ENCODE measurements around the gene LDHB.
"Not testable (repeated sequence)": the region's sequence is repeated elsewhere in the genome, so short reads cannot be mapped to it uniquely, and the experiment has no call there.

LDHB gene

DNA sequence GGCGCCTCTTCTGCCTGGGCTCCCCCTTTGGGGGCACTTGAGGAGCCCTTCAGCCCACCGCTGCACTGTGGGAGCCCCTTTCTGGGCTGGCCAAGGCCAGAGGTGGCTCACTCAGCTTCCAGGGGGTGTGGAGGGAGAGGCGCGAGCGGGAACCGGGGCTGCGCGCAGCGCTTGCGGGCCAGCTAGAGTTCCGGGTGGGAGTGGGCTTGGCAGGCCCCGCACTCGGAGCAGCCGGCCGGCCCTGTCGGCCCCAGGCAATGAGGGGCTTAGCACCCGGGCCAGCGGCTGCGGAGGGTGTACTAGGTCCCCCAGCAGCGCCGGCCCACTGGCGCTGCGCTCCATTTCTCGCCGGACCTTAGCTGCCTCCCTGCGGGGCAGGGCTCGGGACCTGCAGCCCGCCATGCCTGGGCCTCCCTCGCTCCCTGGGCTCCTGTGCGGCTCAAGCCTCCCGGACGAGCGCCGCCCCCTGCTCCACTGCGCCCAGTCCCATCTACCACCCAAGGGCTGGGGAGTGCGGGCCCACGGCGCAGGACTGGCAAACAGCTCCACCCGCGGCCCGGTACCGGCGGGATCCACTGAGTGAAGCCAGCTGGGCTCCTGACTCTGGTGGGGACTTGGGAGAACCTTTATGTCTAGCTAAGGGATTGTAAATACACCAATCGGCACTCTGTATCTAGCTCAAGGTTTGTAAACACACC lies 3.9 kb upstream of the LDHB start:
- not testable (repeated sequence) for DNase-seq

DNA sequence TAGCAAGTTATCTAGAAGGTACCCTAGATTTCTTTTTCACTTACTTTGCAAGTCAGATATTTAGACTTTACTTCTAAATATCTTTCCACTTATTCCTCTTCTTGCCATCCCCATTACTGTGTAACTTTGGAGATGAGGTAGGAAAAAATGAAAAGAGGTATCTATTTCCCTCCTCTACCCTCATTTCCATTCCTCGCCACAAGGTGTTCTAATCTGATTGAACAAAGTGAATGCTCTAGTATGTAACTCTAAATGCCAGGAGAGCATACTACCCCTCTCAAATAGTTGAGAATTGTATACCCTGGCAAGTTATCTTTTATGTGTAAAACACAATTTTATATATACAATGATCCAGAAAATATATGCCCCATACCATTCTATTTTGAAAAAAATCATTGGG lies 1.7 kb upstream of the LDHB start:
- no peak for DNase-seq

- peak; percentile 45 for DNase-seq
Observed at GRCh38 chr12:21656905-21657325, 727 bp downstream of the LDHB start.

- DNase-seq = no peak
Observed at GRCh38 chr12:21655591-21655990, 2.1 kb downstream of the LDHB start.

- DNase-seq = no peak
Observed at GRCh38 chr12:21651821-21652220, 5.8 kb downstream of the LDHB start.

GRCh38 chr12:21650997-21651396 lies 6.6 kb downstream of the LDHB start:
- no peak for DNase-seq

GRCh38 chr12:21649034-21649433 lies 8.6 kb downstream of the LDHB start:
- no peak for DNase-seq

GRCh38 chr12:21648378-21648777 lies 9.3 kb downstream of the LDHB start:
- DNase-seq = no peak

GRCh38 chr12:21647179-21647578 lies 10.5 kb downstream of the LDHB start:
- no peak for DNase-seq

DNA sequence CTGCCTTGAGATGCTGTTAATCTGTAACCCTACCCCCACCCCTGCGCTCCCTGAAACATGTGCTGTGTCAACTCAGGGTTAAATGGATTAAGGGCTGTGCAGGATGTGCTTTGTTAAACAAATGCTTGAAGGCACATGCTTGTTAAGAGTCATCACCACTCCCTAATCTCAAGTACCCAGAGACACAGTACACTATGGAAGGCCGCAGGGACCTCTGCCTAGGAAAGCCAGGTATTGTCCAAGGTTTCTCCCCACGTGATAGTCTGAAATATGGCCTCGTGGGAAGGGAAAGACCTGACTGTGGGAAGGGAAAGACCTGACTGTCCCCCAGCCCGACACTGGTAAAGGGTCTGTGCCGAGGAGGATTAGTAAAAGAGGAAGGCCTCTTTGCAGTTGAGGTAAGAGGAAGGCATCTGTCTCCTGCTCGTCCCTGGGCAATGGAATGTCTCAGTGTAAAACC lies 12.6 kb downstream of the LDHB start:
- DNase-seq = not testable (repeated sequence)

DNA sequence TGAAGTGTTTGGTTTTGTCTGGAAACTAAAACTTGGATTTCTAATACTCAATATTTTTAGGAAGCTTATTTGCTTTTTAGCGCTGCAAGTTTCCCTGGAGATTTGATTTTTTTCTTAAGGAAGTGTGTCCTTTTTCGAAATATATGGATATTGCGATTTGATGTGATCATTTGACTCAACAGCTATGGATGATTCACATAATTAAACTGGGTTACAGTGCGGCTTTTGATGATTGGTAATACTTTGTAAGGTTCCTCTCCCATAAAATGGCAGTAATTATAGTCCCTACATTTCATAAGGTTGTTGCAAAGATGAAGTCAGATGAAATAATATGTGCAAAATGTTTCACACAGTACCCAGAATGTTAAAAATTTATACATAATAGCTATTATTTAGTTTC lies 13.1 kb downstream of the LDHB start:
- DNase-seq = no peak

GRCh38 chr12:21643758-21644157 lies 13.9 kb downstream of the LDHB start:
- DNase-seq = no peak

DNA sequence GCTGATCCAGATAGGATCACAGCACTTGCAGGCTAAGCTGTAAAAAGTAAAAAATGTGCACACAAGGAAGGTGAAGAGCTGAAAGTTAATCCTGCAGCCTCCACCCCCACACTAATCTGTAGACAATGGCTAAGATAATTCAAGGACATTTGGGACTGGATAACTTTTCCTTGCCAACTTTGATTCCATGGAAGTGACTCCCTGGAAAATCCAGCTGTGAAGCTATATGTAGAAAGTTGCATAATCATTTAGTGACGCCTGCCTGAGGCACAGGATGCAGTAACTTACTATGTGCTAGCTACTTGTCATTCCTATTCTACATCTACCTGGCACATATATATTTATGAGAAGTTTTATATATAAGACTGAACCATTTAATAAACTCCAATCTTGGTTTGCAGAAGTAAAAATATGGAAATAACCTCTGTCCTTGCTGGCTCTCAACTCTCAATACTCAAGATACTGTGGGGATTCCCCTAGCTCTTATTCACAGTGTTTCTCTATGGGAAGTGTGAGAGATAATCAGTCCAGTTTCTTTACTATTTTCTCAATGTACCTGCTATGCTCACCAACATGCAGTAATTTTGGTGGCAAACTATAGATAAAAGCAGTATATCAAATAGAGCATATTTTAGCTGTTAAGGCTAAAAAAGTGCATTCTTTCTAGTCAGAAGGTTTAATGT lies 14.8 kb downstream of the LDHB start:
- DNase-seq = no peak

- DNase-seq = no peak
Observed at GRCh38 chr12:21638054-21638891, 19.4 kb downstream of the LDHB start.

GRCh38 chr12:21634245-21634644 lies 23.4 kb downstream of the LDHB start:
- no peak for DNase-seq

- DNase-seq = no peak
Observed at GRCh38 chr12:21631367-21631766, 26.3 kb downstream of the LDHB start.

DNA sequence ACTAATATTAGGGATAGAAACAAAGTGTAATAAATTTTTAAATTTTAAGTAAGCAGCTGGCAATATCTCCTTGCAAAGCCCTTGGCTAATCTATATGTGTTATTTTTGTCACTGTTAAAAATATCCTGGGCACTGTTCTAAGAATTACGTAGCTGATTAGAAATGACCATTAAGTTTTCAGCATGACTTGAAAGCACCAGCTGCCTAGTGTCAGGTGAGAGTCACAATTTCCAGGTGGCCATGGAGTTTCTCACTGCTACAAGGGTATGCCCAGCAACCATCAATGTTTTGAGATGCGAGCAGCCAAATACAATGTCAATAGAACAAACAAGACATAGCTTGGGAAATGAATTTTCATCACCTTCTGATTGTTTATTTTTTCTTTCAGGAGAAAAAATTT lies 29.7 kb downstream of the LDHB start:
- no peak for DNase-seq

DNA sequence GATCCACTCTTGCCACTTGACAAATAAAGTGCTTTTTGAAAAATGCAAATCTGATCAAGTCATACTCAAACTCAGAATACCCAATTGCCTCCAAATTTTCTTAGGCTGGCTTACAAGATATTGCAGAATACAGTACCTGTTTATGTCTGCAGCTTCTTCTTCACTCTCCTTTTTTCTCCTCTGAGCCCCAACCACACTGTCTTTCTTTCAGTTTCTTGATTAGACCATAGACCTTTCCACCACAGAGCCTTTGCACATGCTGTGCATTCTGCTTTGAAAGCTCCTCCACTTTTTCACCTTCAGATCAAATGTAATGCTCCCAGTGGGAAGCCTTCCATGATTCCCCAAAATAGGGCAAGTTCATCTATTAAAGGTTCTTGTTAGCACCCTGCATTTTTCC lies 39.1 kb downstream of the LDHB start:
- DNase-seq = no peak

- DNase-seq = no peak
Observed at GRCh38 chr12:21617030-21617429, 40.6 kb downstream of the LDHB start.

GRCh38 chr12:21615431-21615830 lies 42.2 kb downstream of the LDHB start:
- no peak for DNase-seq

- DNase-seq = no peak
Observed at GRCh38 chr12:21614506-21614905, 43.1 kb downstream of the LDHB start.

DNA sequence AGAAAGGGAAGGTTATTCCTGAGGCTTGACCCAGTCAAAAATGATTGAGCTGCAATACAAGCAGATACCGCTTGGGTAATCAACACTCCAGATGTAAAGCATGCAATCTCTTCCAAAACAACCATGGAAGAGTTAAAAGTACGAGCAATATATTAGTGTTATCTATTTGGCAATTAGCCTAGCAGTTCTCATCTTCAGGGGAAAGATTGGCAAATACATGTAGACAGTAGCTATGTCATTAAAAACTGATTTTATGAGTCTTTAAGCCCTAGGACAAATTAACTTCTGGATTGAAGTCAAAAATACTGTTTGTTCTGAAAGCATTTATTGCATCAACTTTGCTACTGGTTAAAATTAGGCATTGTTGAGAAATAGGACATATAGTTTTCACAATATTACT lies 43.7 kb downstream of the LDHB start:
- no peak for DNase-seq

- DNase-seq = no peak
Observed at GRCh38 chr12:21608196-21608595, 49.4 kb downstream of the LDHB start.

Data from fibroblast of skin of abdomen (primary cell).